Left ventricle myocardium superior (tissue), 1 donor: Measurements from ENCODE around the gene RALGAPA1. TPM values are rescaled to one million over a fixed set of nuclear protein-coding genes. Genes with fewer than 3 reads are reported as not detected.
"Not testable (repeated sequence)": the region's sequence is repeated elsewhere in the genome, so short reads cannot be mapped to it uniquely, and the experiment has no call there.

Source experiments
- ATAC-seq: fragments of 200-7000 bp; cut with Tn5 transposase; one replicate; pipeline ENCODE4 v1.9.1; 2020; ENCODE audit warnings: mild to moderate bottlenecking, moderate library complexity
- DNase-seq: peaks from one replicate; pipeline ENCODE4 v3.0.0-alpha.2; 2020
- intact Hi-C: fragments of 100-400 bp; cut with micrococcal nuclease; formaldehyde crosslinking; loops from one replicate; pipeline ENCODE4 v1.11.0; 2022
- total RNA-seq: library from RNA; stranded (reverse); fragmentation: NEBNext Ultra II Directional; extraction: Animal tissue kit (Norgen Biotek cat#: 25700); gene quantifications from one replicate; pipeline ENCODE4 v1.2.1, GENCODE V29; 2021
- donor health status: DM: no; HTN: yes; CAD: no; lungs with severe emphysema.

The RALGAPA1 gene
- total RNA-seq, 1 donor from 2014 or later, result 31.8 TPM

- intact Hi-C loops, DNase-seq, ATAC-seq: not testable (repeated sequence)
Measured at GRCh38 chr14:35777550-35777949, 31.5 kb downstream of the RALGAPA1 start.

GRCh38 chr14:35776823-35777222 lies 32.3 kb downstream of the RALGAPA1 start:
- DNase-seq, result no peak
- intact Hi-C loops, result no loop called here
- ATAC-seq, result no peak

- intact Hi-C loops, ATAC-seq, DNase-seq: not testable (repeated sequence)
Measured at GRCh38 chr14:35776085-35776484, 33.0 kb downstream of the RALGAPA1 start.

- intact Hi-C loops, result no loop called here
- DNase-seq, result no peak
- ATAC-seq, result no peak
Measured at GRCh38 chr14:35766700-35767082, 42.4 kb downstream of the RALGAPA1 start.

GRCh38 chr14:35766036-35766699 lies 42.9 kb downstream of the RALGAPA1 start:
- no peak for DNase-seq
- intact Hi-C loops, result no loop called here
- no peak for ATAC-seq

GRCh38 chr14:35761922-35762321 lies 47.2 kb downstream of the RALGAPA1 start:
- no peak for DNase-seq
- ATAC-seq, result no peak
- intact Hi-C loops, result no loop called here

GRCh38 chr14:35760143-35760542 lies 49.0 kb downstream of the RALGAPA1 start:
- no peak for ATAC-seq
- no peak for DNase-seq
- intact Hi-C loops, result no loop called here

- ATAC-seq (no peak), DNase-seq (no peak)
- intact Hi-C loops, result no loop called here
Measured at GRCh38 chr14:35758523-35759129, 50.5 kb downstream of the RALGAPA1 start.

- no peak for DNase-seq
- intact Hi-C loops, result no loop called here
- no peak for ATAC-seq
Measured at GRCh38 chr14:35754671-35755070, 54.4 kb downstream of the RALGAPA1 start.

GRCh38 chr14:35752380-35752779 lies 56.7 kb downstream of the RALGAPA1 start:
- no peak for DNase-seq
- ATAC-seq, result no peak
- intact Hi-C loops, result no loop called here

GRCh38 chr14:35750202-35750904 lies 58.7 kb downstream of the RALGAPA1 start:
- DNase-seq (no peak), ATAC-seq (no peak)
- intact Hi-C loops, result no loop called here

GRCh38 chr14:35747379-35747778 lies 61.7 kb downstream of the RALGAPA1 start:
- DNase-seq, result no peak
- no peak for ATAC-seq

GRCh38 chr14:35742442-35742841 lies 66.7 kb downstream of the RALGAPA1 start:
- no peak for DNase-seq
- intact Hi-C loops, result no loop called here

More at GRCh38 chr14:35747379-35747778, 61.7 kb downstream of the RALGAPA1 start:
- intact Hi-C loops, result no loop called here

GRCh38 chr14:35742032-35742371 lies 67.1 kb downstream of the RALGAPA1 start:
- intact Hi-C loops, result no loop called here
- ATAC-seq, result no peak
- no peak for DNase-seq

More at GRCh38 chr14:35742442-35742841, 66.7 kb downstream of the RALGAPA1 start:
- ATAC-seq, result no peak

GRCh38 chr14:35741345-35742031 lies 67.6 kb downstream of the RALGAPA1 start:
- DNase-seq (no peak), ATAC-seq (no peak)
- intact Hi-C loops, result no loop called here

- ATAC-seq (no peak), DNase-seq (no peak)
- intact Hi-C loops, result no loop called here
Measured at GRCh38 chr14:35740215-35740614, 68.9 kb downstream of the RALGAPA1 start.

- DNase-seq, ATAC-seq, intact Hi-C loops: not testable (repeated sequence)
Measured at GRCh38 chr14:35735163-35735562, 73.9 kb downstream of the RALGAPA1 start.

- DNase-seq, ATAC-seq, intact Hi-C loops: not testable (repeated sequence)
Measured at GRCh38 chr14:35733510-35733909, 75.6 kb downstream of the RALGAPA1 start.

GRCh38 chr14:35730871-35731270 lies 78.2 kb downstream of the RALGAPA1 start:
- intact Hi-C loops, result no loop called here
- DNase-seq, result no peak
- ATAC-seq, result no peak

- DNase-seq (no peak), ATAC-seq (no peak)
- intact Hi-C loops, result no loop called here
Measured at GRCh38 chr14:35727764-35728163, 81.3 kb downstream of the RALGAPA1 start.
